Liver (tissue), 9 donors: ENCODE measurements around the gene MFSD6L. TPM values are rescaled to one million over a fixed set of nuclear protein-coding genes. Genes with fewer than 3 reads are reported as not detected.
"Not testable (repeated sequence)": the region's sequence is repeated elsewhere in the genome, so short reads cannot be mapped to it uniquely, and the experiment has no call there.

Source experiments
- DNase-seq: peaks from one replicate; pipeline ENCODE4 v3.0.0-alpha.2; 2017; ENCODE audit warnings: low spot score
- H3K27ac ChIP-seq, 2 donors: one replicate each; pipeline ENCODE4 v1.7.0; 2013; ENCODE audit warnings: inconsistent platforms in 2 of 2, low read length in 2 of 2, control low read depth in 1 of 2, low read depth in 1 of 2, mild to moderate bottlenecking in 1 of 2
- H3K27me3 ChIP-seq, 4 donors: one replicate each; pipeline versions ENCODE4 v1.6.1 to v1.7.0; 2013; ENCODE audit warnings: low read length in 3 of 4, inconsistent platforms in 1 of 4, mild to moderate bottlenecking in 1 of 4, moderate library complexity in 1 of 4; ENCODE audit not compliant: control insufficient read depth in 4 of 4, insufficient read depth in 4 of 4
- H3K36me3 ChIP-seq, 4 donors: one replicate each; pipeline versions ENCODE4 v1.6.1 to v1.7.0; 2013; ENCODE audit warnings: low read length in 3 of 4, mild to moderate bottlenecking in 3 of 4, low read depth in 1 of 4, moderate library complexity in 1 of 4; ENCODE audit not compliant: control insufficient read depth in 4 of 4, insufficient read depth in 3 of 4
- H3K4me1 ChIP-seq, 4 donors: one replicate each; pipeline versions ENCODE4 v1.6.1 to v1.7.0; 2013; ENCODE audit warnings: low read length in 3 of 4, mild to moderate bottlenecking in 3 of 4, moderate library complexity in 1 of 4; ENCODE audit not compliant: control insufficient read depth in 4 of 4, insufficient read depth in 4 of 4
- H3K4me3 ChIP-seq, 3 donors: one replicate each; pipeline versions ENCODE4 v1.6.1 to v1.7.0; 2013; ENCODE audit warnings: low read length in 3 of 3, control low read depth in 1 of 3, low read depth in 1 of 3, mild to moderate bottlenecking in 1 of 3
- H3K9ac ChIP-seq, 2 donors: one replicate each; pipeline ENCODE4 v1.7.0; 2013; ENCODE audit warnings: low read length in 2 of 2, mild to moderate bottlenecking in 2 of 2, moderate library complexity in 2 of 2, control low read depth in 1 of 2, low read depth in 1 of 2
- H3K9me3 ChIP-seq, 4 donors: one replicate each; pipeline versions ENCODE4 v1.6.1 to v1.7.0; 2013; ENCODE audit warnings: low read length in 3 of 4; ENCODE audit not compliant: control insufficient read depth in 4 of 4
- EGR1 ChIP-seq, 2 donors: IDR thresholded peaks; 2 replicates each; pipeline ENCODE4 v1.6.1; 2016 to 2018; ENCODE audit warnings: antibody characterized with exemption in 2 of 2, low read depth in 2 of 2
- FOXA1 ChIP-seq: IDR thresholded peaks from 2 replicates; pipeline ENCODE4 v1.6.1; 2016; ENCODE audit warnings: antibody characterized with exemption
- FOXA2 ChIP-seq: IDR thresholded peaks from 2 replicates; pipeline ENCODE4 v1.6.1; 2016; ENCODE audit warnings: antibody characterized with exemption
- GABPA ChIP-seq, 2 donors: IDR thresholded peaks in 1 of 2; conservative IDR thresholded peaks in 1 of 2; 2 replicates each; pipeline ENCODE4 v1.6.1; 2016; ENCODE audit warnings: antibody characterized with exemption in 2 of 2, mild to moderate bottlenecking in 1 of 2, moderate library complexity in 1 of 2
- HNF4A ChIP-seq, 2 donors: conservative IDR thresholded peaks; 2 replicates each; pipeline ENCODE4 v1.6.1; 2016; ENCODE audit warnings: antibody characterized with exemption in 2 of 2, mild to moderate bottlenecking in 2 of 2
- HNF4G ChIP-seq: IDR thresholded peaks from 2 replicates; pipeline ENCODE4 v1.6.1; 2016; ENCODE audit warnings: antibody characterized with exemption
- JUND ChIP-seq, 2 donors: IDR thresholded peaks; 2 replicates each; pipeline ENCODE4 v1.6.1; 2016; ENCODE audit warnings: antibody characterized with exemption in 2 of 2
- NR2F2 ChIP-seq: IDR thresholded peaks from 2 replicates; pipeline ENCODE4 v1.6.1; 2016; ENCODE audit warnings: antibody characterized with exemption
- RAD21 ChIP-seq, 2 donors: IDR thresholded peaks; 2 replicates each; pipeline ENCODE4 v1.6.1; 2016; ENCODE audit warnings: antibody characterized with exemption in 2 of 2, mild to moderate bottlenecking in 2 of 2
- RXRA ChIP-seq, 2 donors: IDR thresholded peaks; 2 replicates each; pipeline ENCODE4 v1.6.1; 2017 to 2018; ENCODE audit warnings: antibody characterized with exemption in 2 of 2, mild to moderate bottlenecking in 1 of 2
- SP1 ChIP-seq: IDR thresholded peaks from 2 replicates; pipeline ENCODE4 v1.6.1; 2018; ENCODE audit warnings: antibody characterized with exemption, mild to moderate bottlenecking
- TAF1 ChIP-seq: conservative IDR thresholded peaks from 2 replicates; pipeline ENCODE4 v1.6.1; 2016; ENCODE audit warnings: antibody characterized with exemption, mild to moderate bottlenecking
- YY1 ChIP-seq: IDR thresholded peaks from 2 replicates; pipeline ENCODE4 v1.6.1; 2016; ENCODE audit warnings: antibody characterized with exemption, mild to moderate bottlenecking
- WGBS: extraction: QIAGEN DNeasy Blood & Tissue Kit; methylation state at CpG from one replicate; pipeline ENCODE4 v1.1.7; 2013; 5-methylcytosine and 5-hydroxymethylcytosine counted together
- polyA plus RNA-seq, 2 donors: library from polyadenylated mRNA; stranded (reverse) in 1 of 2; unstranded in 1 of 2; fragments of 200-250 nt in 1 of 2; fragments of >200 nt in 1 of 2; fragmentation: Nextera tagmentation in 1 of 2; extraction: Ambion mirVana in 1 of 2; gene quantifications; one replicate each; pipeline versions ENCODE4 v1.2.1 to v1.2.3, GENCODE V29; 2013 to 2015
- total RNA-seq, 2 donors: library from RNA; depleted of rRNA; stranded (reverse); fragments of >200 nt; gene quantifications; one replicate each; pipeline ENCODE4 v1.2.3, GENCODE V29; 2014
- TF ChIP-seq, protein P1 (sequence below): IDR thresholded peaks from 2 replicates; pipeline ENCODE4 v1.6.1; 2016; ENCODE audit warnings: antibody characterized with exemption
- TF ChIP-seq, protein P2 (sequence below): IDR thresholded peaks from 2 replicates; pipeline ENCODE4 v1.6.1; 2016; ENCODE audit warnings: antibody characterized with exemption, mild to moderate bottlenecking
- TF ChIP-seq, protein P3 (sequence below): IDR thresholded peaks from 2 replicates; pipeline ENCODE4 v1.6.1; 2016; ENCODE audit warnings: antibody characterized with exemption
- TF ChIP-seq, protein P4 (sequence below): IDR thresholded peaks from 2 replicates; pipeline ENCODE4 v1.6.1; 2016; ENCODE audit warnings: antibody characterized with exemption
- TF ChIP-seq, protein P5 (sequence below): fragments of 150-350 bp; IDR thresholded peaks from 2 replicates; pipeline ENCODE4 v1.5.1; 2017; ENCODE audit warnings: improper control_type of control experiment, low read depth, low read length; ENCODE audit not compliant: missing input control
- donor health status: healthy.
- donor health status: healthy.
- donor health status: healthy.
- donor health status: healthy.
- donor health status: healthy.

Gene MFSD6L
- total and polyA plus RNA-seq, 4 donors: 0.03 to 0.25 (median 0.05) TPM; not detected in 1

DNA sequence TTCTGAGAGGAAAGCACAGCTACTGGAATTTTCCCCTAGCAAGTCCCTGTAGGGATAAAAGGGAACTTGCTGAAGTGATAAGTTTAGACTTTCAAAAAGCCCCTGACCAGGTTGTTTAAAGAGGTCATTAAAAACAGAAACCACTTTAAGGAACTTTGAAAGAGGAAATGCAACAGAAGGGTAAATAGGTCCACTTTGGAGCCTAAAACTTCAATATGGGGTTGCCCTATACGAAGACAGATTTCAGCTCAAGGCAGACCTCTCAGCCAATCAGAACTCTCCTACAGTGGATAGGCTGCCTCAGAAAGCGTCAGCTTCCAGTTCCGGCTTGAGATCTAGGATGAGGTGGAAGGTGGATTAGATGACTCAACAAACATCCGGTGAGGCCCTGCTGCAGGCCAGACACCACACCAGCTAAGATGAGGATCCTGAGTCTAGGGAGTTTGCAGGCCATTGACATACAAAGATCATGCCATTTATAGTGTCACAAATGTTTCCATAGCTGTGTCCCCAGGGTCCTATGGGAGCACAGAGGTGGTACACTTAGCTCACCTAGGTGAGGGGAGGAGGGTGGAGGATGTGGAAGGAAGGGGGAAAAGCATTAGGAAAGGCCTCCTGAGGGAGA, 7.9 kb upstream of the MFSD6L start:
- Histone ChIP-seq H3K27me3 (peaks cover 0 to 4% (median 0%) of the 10 kb centered on the region in 4 donors), H3K4me1 (no peaks in the 10 kb centered on the region), H3K36me3 (peaks cover 0 to 2% (median 0%) of the 10 kb centered on the region in 4 donors), H3K4me3 (no peak overlapping the region), H3K9ac (no peak overlapping the region), H3K9me3 (peaks cover 0 to 4% (median 0%) of the 10 kb centered on the region in 4 donors), H3K27ac (peak overlapping the region; percentile 1 to 36)
- WGBS: 77% methylated on average over 4 of the region's 4 CpGs
- no peak for DNase-seq
- TF ChIP-seq JUND (IDR thresholded peaks at IDR 0.05) (no peak), RAD21 (IDR thresholded peaks at IDR 0.05) (no peak), SP1 (no peak), FOXA1 (no peak), HNF4A (conservative IDR thresholded peaks at IDR 0.05) (no peak), GABPA (IDR thresholded peaks at IDR 0.05 in 1 of 2, conservative IDR thresholded peaks at IDR 0.05 in 1 of 2) (no peak), RXRA (IDR thresholded peaks at IDR 0.05) (no peak), TAF1 (no peak), FOXA2 (no peak)
- TF ChIP-seq, protein P1, sequence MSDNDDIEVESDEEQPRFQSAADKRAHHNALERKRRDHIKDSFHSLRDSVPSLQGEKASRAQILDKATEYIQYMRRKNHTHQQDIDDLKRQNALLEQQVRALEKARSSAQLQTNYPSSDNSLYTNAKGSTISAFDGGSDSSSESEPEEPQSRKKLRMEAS: no peak

DNA sequence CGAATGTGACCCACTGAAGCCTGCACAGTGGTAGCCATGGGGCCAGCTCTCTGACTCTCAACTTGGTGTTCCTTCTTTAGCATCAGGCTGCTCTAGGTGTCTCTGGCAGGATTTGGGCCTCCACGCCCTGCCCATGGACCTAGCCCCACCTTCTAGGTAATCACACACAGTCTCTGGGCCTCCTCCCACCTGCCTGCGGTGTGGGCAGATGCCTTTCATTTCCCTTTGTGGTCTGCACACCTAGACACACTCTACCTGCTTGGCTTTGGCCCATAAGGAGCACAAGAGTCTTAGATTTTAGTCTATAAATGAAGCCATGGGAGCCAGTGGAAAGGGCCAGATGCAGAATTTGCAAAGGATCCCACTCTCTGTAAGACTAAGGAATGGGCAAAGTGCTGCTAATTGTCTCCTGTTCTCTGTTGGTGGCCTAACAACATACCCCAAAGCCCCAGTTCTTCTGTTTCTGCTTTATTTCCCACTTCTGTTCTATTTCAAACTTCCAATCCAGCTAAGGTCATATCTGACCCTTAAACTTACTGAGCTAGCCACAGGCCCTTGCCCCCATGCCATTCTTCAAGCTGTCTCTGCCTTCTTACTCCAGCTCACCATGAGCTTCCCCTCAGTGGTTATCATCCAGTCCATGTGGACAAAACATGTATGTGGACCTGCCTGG, 7.2 kb upstream of the MFSD6L start:
- peaks cover 0 to 4% (median 0%) of the 10 kb centered on the region in 4 donors for H3K27me3 ChIP-seq
- H3K4me3 ChIP-seq: no peak overlapping the region
- H3K27ac ChIP-seq: peak overlapping the region; percentile 1 to 36
- TF ChIP-seq, protein P2, sequence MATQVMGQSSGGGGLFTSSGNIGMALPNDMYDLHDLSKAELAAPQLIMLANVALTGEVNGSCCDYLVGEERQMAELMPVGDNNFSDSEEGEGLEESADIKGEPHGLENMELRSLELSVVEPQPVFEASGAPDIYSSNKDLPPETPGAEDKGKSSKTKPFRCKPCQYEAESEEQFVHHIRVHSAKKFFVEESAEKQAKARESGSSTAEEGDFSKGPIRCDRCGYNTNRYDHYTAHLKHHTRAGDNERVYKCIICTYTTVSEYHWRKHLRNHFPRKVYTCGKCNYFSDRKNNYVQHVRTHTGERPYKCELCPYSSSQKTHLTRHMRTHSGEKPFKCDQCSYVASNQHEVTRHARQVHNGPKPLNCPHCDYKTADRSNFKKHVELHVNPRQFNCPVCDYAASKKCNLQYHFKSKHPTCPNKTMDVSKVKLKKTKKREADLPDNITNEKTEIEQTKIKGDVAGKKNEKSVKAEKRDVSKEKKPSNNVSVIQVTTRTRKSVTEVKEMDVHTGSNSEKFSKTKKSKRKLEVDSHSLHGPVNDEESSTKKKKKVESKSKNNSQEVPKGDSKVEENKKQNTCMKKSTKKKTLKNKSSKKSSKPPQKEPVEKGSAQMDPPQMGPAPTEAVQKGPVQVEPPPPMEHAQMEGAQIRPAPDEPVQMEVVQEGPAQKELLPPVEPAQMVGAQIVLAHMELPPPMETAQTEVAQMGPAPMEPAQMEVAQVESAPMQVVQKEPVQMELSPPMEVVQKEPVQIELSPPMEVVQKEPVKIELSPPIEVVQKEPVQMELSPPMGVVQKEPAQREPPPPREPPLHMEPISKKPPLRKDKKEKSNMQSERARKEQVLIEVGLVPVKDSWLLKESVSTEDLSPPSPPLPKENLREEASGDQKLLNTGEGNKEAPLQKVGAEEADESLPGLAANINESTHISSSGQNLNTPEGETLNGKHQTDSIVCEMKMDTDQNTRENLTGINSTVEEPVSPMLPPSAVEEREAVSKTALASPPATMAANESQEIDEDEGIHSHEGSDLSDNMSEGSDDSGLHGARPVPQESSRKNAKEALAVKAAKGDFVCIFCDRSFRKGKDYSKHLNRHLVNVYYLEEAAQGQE: no peak
- TF ChIP-seq GABPA (IDR thresholded peaks at IDR 0.05 in 1 of 2, conservative IDR thresholded peaks at IDR 0.05 in 1 of 2) (no peak), FOXA1 (no peak), HNF4G (no peak), JUND (IDR thresholded peaks at IDR 0.05) (no peak), NR2F2 (no peak), FOXA2 (no peak), HNF4A (conservative IDR thresholded peaks at IDR 0.05) (no peak), SP1 (no peak), EGR1 (IDR thresholded peaks at IDR 0.05; ENCODE audit: low read depth in 2 of 2) (no peak), TAF1 (no peak), RXRA (IDR thresholded peaks at IDR 0.05) (no peak), RAD21 (IDR thresholded peaks at IDR 0.05) (no peak), YY1 (no peak)
- TF ChIP-seq, protein P3, sequence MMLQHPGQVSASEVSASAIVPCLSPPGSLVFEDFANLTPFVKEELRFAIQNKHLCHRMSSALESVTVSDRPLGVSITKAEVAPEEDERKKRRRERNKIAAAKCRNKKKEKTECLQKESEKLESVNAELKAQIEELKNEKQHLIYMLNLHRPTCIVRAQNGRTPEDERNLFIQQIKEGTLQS: no peak
- TF ChIP-seq, protein P4, sequence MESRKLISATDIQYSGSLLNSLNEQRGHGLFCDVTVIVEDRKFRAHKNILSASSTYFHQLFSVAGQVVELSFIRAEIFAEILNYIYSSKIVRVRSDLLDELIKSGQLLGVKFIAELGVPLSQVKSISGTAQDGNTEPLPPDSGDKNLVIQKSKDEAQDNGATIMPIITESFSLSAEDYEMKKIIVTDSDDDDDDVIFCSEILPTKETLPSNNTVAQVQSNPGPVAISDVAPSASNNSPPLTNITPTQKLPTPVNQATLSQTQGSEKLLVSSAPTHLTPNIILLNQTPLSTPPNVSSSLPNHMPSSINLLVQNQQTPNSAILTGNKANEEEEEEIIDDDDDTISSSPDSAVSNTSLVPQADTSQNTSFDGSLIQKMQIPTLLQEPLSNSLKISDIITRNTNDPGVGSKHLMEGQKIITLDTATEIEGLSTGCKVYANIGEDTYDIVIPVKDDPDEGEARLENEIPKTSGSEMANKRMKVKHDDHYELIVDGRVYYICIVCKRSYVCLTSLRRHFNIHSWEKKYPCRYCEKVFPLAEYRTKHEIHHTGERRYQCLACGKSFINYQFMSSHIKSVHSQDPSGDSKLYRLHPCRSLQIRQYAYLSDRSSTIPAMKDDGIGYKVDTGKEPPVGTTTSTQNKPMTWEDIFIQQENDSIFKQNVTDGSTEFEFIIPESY: no peak
- TF ChIP-seq, protein P1: no peak
- TF ChIP-seq, protein P5, sequence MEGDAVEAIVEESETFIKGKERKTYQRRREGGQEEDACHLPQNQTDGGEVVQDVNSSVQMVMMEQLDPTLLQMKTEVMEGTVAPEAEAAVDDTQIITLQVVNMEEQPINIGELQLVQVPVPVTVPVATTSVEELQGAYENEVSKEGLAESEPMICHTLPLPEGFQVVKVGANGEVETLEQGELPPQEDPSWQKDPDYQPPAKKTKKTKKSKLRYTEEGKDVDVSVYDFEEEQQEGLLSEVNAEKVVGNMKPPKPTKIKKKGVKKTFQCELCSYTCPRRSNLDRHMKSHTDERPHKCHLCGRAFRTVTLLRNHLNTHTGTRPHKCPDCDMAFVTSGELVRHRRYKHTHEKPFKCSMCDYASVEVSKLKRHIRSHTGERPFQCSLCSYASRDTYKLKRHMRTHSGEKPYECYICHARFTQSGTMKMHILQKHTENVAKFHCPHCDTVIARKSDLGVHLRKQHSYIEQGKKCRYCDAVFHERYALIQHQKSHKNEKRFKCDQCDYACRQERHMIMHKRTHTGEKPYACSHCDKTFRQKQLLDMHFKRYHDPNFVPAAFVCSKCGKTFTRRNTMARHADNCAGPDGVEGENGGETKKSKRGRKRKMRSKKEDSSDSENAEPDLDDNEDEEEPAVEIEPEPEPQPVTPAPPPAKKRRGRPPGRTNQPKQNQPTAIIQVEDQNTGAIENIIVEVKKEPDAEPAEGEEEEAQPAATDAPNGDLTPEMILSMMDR: no peak
- H3K9ac ChIP-seq: no peak overlapping the region
- 89% methylated on average over 3 of the region's 3 CpGs for WGBS
- H3K4me1 ChIP-seq: no peaks in the 10 kb centered on the region
- peaks cover 0 to 3% (median 0%) of the 10 kb centered on the region in 4 donors for H3K9me3 ChIP-seq
- peaks cover 0 to 2% (median 0%) of the 10 kb centered on the region in 4 donors for H3K36me3 ChIP-seq
- DNase-seq: no peak

DNA sequence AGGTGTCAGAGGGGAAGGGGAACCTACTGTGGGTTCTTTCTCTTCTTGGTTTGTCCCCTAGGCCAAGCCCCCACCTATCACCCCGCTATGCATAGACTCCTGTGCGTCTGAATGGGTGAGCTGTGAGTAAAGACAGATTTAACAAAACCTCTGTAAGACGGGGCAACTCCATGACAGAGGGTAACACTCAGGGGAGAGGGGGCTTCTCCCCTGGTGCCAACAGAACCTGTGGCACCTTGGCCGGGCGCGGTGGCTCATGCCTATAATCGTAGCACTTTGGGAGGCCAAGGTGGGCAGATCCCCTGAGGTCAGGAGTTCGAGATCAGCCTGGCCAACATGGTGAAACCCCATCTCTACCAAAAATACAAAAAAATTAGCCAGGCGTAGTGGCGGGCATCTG, 6.2 kb upstream of the MFSD6L start:
- WGBS: 94% methylated on average over 10 of the region's 10 CpGs
- not testable (repeated sequence) for H3K36me3 ChIP-seq, H3K4me1 ChIP-seq, H3K4me3 ChIP-seq, H3K9me3 ChIP-seq, H3K27ac ChIP-seq, H3K9ac ChIP-seq, H3K27me3 ChIP-seq, DNase-seq
